Keratinocyte (primary cell): ENCODE data around the gene NELL1.

ENCODE experiments used
- CTCF ChIP-seq, 3 experiments: IDR thresholded peaks in 1 of 3; conservative IDR thresholded peaks in 1 of 3; optimal IDR thresholded peaks in 1 of 3; 2 replicates in 2 of 3; 3 replicates in 1 of 3; pipeline versions ENCODE3 to v1.5.1; 2011; ENCODE audit warnings: low read length in 3 of 3, mild to moderate bottlenecking in 3 of 3, moderate library complexity in 2 of 3, control low read depth in 1 of 3, inconsistent platforms in 1 of 3; ENCODE audit not compliant: insufficient read depth in 2 of 3; ENCODE audit errors: extremely low read depth in 1 of 3
- EZH2 ChIP-seq: IDR thresholded peaks from one replicate; pipeline ENCODE4 v1.6.1; 2012; ENCODE audit warnings: inconsistent platforms, mild to moderate bottlenecking, low read length, moderate library complexity

DNA sequence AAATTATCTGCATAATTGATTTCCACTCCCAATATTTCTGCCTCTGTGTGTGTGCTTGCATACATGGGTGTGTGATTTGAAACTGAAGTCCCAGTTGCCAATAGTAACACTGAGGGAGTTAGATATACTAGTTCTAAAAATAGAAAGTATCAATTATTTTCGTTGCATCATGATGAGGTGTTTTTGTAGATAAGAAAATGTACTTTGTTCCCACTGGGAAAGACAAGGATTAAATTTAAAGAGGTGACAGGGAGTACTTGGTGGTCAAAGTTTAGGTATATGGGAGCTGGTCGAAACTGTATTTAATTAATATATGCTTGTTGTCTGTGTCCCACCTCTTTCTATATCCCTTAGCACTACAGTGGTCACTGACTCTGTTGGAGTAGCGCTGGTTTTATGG, 444.5 kb downstream of the NELL1 start:
- TF ChIP-seq EZH2, result no peak
- no peak for TF ChIP-seq CTCF (optimal IDR thresholded peaks at IDR 0.05 in 1 of 3, IDR thresholded peaks at IDR 0.05 in 1 of 3, conservative IDR thresholded peaks at IDR 0.05 in 1 of 3; ENCODE audit: extremely low read depth in 1 of 3, insufficient read depth in 2 of 3, low read length in 3 of 3)
